ENCODE measurements around the gene SPATC1L. TPM values are rescaled to one million over a fixed set of nuclear protein-coding genes. Genes with fewer than 3 reads are reported as not detected.

The SPATC1L gene
- total and polyA plus RNA-seq, 8 donors = 5.0 to 17.7 (median 12.8) TPM

DNA sequence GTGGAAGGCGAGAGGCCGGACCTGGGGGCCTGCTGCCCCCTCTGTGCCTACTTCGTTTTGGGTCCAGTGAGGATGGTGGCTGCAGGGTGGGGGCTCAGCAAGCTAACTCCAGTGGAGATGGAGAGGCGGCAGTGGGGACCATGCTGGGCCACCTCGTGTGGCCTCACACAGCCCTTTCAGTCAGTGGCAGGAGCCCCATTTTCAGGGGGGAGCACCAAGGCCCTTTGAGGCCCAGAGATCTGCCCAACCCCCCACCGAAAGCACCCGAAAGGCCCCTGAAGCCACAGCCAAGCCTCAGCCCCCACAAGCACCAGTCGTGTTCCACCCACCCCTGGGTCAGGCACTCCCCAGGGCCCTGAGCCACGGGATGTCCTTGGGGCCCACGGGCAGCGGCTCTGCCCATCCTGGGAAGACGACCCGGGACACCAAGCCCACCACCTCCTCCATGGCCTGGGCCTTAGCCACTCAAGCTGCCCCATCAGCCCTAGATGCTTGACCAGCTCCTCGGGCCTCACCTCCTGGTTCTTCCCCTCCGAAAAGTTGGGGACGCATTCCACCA lies 29.2 kb downstream of the SPATC1L start:
- Histone ChIP-seq H3K9me3 (no peaks in the 10 kb centered on the region), H3K27ac (no peak overlapping the region), H3K36me3 (no peaks in the 10 kb centered on the region), H3K27me3 (peaks cover 0 to 15% of the 10 kb centered on the region in 2 donors), H3K4me1 (peaks cover 0 to 7% of the 10 kb centered on the region in 2 donors), H3K4me3 (no peak overlapping the region)
- TF ChIP-seq, protein P1, sequence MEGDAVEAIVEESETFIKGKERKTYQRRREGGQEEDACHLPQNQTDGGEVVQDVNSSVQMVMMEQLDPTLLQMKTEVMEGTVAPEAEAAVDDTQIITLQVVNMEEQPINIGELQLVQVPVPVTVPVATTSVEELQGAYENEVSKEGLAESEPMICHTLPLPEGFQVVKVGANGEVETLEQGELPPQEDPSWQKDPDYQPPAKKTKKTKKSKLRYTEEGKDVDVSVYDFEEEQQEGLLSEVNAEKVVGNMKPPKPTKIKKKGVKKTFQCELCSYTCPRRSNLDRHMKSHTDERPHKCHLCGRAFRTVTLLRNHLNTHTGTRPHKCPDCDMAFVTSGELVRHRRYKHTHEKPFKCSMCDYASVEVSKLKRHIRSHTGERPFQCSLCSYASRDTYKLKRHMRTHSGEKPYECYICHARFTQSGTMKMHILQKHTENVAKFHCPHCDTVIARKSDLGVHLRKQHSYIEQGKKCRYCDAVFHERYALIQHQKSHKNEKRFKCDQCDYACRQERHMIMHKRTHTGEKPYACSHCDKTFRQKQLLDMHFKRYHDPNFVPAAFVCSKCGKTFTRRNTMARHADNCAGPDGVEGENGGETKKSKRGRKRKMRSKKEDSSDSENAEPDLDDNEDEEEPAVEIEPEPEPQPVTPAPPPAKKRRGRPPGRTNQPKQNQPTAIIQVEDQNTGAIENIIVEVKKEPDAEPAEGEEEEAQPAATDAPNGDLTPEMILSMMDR (IDR thresholded peaks at IDR 0.05) = no peak
- DNase-seq = no peak
- ATAC-seq = no peak
- intact Hi-C loops (cut with DNase I) = no loop called here

DNA sequence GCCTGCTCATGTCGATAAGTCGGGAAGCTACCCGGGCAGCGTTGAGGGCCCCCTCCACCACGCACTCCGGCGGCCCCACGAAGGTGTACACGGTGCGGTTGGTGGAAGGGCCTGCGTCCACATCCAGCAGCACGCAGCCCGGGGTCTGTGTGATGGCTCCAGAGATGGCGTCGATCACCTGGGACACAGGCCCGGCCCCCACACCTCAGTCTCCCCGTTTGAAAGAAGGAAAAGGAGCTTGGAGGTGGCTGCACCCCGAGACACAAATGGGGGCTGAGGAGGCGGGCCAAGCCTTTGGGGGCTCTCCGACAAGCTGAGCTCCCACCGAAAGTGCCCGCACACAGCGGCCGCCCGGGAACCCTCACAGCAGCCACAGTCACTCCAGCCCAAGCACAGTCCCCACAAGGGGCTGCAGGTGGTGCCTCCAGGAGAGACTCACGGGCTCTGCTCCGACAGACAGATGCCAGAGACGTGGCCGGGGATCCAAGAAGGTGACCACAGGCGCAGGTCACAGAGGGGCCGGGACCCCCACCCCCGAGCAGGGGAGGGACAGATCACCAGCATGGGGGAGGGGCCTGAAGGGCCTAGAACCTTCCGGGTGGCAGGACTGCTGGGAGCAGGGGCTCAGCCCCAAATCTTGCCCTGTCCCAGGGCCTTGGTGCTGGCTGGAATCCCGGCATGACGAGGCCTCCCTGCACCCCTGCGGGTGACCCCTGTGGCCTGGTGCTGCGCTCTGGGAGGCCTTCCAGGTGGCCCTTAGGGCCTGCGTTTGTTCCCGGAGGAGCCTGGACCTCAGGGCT lies 29.9 kb downstream of the SPATC1L start:
- intact Hi-C loops (cut with DNase I) = no loop called here
- peaks cover 0 to 7% of the 10 kb centered on the region in 2 donors for H3K4me1 ChIP-seq
- no peak overlapping the region for H3K4me3 ChIP-seq
- no peak overlapping the region for H3K27ac ChIP-seq
- H3K27me3 ChIP-seq = peaks cover 0 to 15% of the 10 kb centered on the region in 2 donors
- DNase-seq = peak in 2 of 4 donors; percentile 30 to 70
- no peak for ATAC-seq
- H3K36me3 ChIP-seq = no peaks in the 10 kb centered on the region
- H3K9me3 ChIP-seq = no peaks in the 10 kb centered on the region
- TF ChIP-seq, protein P1 (IDR thresholded peaks at IDR 0.05) = no peak

- no peak overlapping the region for H3K4me3 ChIP-seq
- no peaks in the 10 kb centered on the region for H3K36me3 ChIP-seq
- H3K9me3 ChIP-seq = no peaks in the 10 kb centered on the region
- peaks cover 0 to 15% of the 10 kb centered on the region in 2 donors for H3K27me3 ChIP-seq
- DNase-seq (peak in 2 of 4 donors; percentile 47 to 82), ATAC-seq (peak; percentile 90)
- intact Hi-C loops (cut with DNase I) = no loop called here
- no peak overlapping the region for H3K27ac ChIP-seq
- TF ChIP-seq, protein P1 (IDR thresholded peaks at IDR 0.05) = peak; percentile 61 to 66
- H3K4me1 ChIP-seq = peaks cover 0 to 7% of the 10 kb centered on the region in 2 donors
Measured at GRCh38 chr21:46153247-46154154, 30.8 kb downstream of the SPATC1L start.

- DNase-seq = peak in 2 of 4 donors; percentile 30 to 76
- intact Hi-C loops (cut with DNase I) = no loop called here
- peak; percentile 38 for ATAC-seq
Measured at GRCh38 chr21:46152927-46153246, 31.4 kb downstream of the SPATC1L start.

More at GRCh38 chr21:46152927-46153246, 31.4 kb downstream of the SPATC1L start:
- Histone ChIP-seq H3K4me3 (no peak overlapping the region), H3K27me3 (peaks cover 0 to 15% of the 10 kb centered on the region in 2 donors), H3K9me3 (no peaks in the 10 kb centered on the region), H3K4me1 (peaks cover 0 to 7% of the 10 kb centered on the region in 2 donors), H3K27ac (no peak overlapping the region), H3K36me3 (no peaks in the 10 kb centered on the region)
- TF ChIP-seq, protein P1 (IDR thresholded peaks at IDR 0.05) = no peak
